ENCODE measurements around the gene OGDH.

DNA sequence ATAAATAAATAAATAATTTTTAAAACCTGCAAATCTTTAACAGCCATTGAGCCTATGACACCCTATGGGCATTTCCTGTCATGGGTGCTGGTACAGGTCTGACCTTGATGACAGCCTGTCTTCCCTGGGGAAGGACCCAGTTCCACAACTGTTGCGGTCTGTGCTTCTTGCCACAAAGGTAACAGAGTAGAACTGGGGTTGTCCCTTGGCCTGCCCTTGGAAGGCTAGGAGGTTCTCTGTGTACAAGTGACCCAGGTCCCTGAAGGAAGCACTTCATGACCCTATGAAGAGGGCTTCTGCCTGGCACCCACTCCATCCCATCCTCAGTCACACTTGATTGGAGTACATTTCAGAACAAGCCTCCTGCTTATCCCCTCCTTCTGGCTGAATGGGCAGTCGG, 66.9 kb downstream of the OGDH start:
- no peak for TF ChIP-seq EP300 (IDR thresholded peaks at IDR 0.05; ENCODE audit: borderline replicate concordance in 1 of 2, control insufficient read depth in 1 of 2, low read depth in 2 of 2, low read length in 2 of 2)
- no peak for TF ChIP-seq POLR2A (IDR thresholded peaks at IDR 0.05; ENCODE audit: low read depth, low read length)
